Keratinocyte (primary cell): ENCODE data around the gene POLE. TPM values are rescaled to one million over a fixed set of nuclear protein-coding genes. Genes with fewer than 3 reads are reported as not detected.

Source experiments
- DNase-seq: peaks from one replicate; pipeline ENCODE4 v3.0.0-alpha.2; 2011; ENCODE audit warnings: low read depth, missing footprints, low spot score
- FAIRE-seq: peaks from 2 replicates; lab custom pipeline; 2011; peaks lifted over from hg19 to GRCh38; lab: Jason Lieb, UNC
- H2AFZ ChIP-seq: 2 replicates; pipeline ENCODE4 v1.6.0; 2012; ENCODE audit warnings: low read length, control low read depth, inconsistent platforms; ENCODE audit not compliant: control insufficient read depth
- H3K27ac ChIP-seq: 2 replicates; pipeline ENCODE4 v1.5.1; 2011; ENCODE audit warnings: low read length; ENCODE audit not compliant: control insufficient read depth, insufficient read depth
- H3K27me3 ChIP-seq: 3 replicates; pipeline ENCODE4 v1.6.0; 2011; ENCODE audit warnings: low read length; ENCODE audit not compliant: control insufficient read depth, insufficient read depth; ENCODE audit errors: extremely low read depth
- H3K36me3 ChIP-seq, 2 experiments: 2 replicates in 1 of 2; 3 replicates in 1 of 2; pipeline ENCODE4 v1.5.1; 2011; ENCODE audit warnings: low read length in 2 of 2, mild to moderate bottlenecking in 1 of 2; ENCODE audit not compliant: control insufficient read depth in 2 of 2, insufficient read depth in 2 of 2; ENCODE audit errors: extremely low read depth in 1 of 2
- H3K4me1 ChIP-seq: 3 replicates; pipeline ENCODE4 v1.5.1; 2011; ENCODE audit warnings: low read length; ENCODE audit not compliant: control insufficient read depth, insufficient read depth; ENCODE audit errors: extremely low read depth
- H3K4me2 ChIP-seq: 3 replicates; pipeline ENCODE4 v1.6.0; 2011; ENCODE audit warnings: low read depth, low read length; ENCODE audit not compliant: control insufficient read depth, insufficient read depth; ENCODE audit errors: extremely low read depth
- H3K4me3 ChIP-seq, 3 experiments: fragments of 200-600 bp in 1 of 3; sonication (generic) in 1 of 3; 2 replicates in 2 of 3; 3 replicates in 1 of 3; pipeline ENCODE4 v1.5.1; 2011 to 2016; ENCODE audit warnings: low read length in 3 of 3, mild to moderate bottlenecking in 3 of 3, control low read depth in 2 of 3, inconsistent platforms in 1 of 3, low read depth in 1 of 3, mixed read lengths in 1 of 3, mixed run types in 1 of 3, moderate library complexity in 1 of 3; ENCODE audit not compliant: control insufficient read depth in 2 of 3, insufficient read depth in 2 of 3; ENCODE audit errors: extremely low read depth in 1 of 3
- H3K79me2 ChIP-seq: 2 replicates; pipeline ENCODE4 v1.6.0; 2012; ENCODE audit warnings: low read length; ENCODE audit not compliant: control insufficient read depth, insufficient read depth
- H3K9ac ChIP-seq: 3 replicates; pipeline ENCODE4 v1.6.0; 2011; ENCODE audit warnings: low read length; ENCODE audit not compliant: control insufficient read depth, insufficient read depth; ENCODE audit errors: extremely low read depth
- H3K9me1 ChIP-seq: 3 replicates; pipeline ENCODE4 v1.6.0; 2011; ENCODE audit warnings: low read length; ENCODE audit not compliant: control insufficient read depth, insufficient read depth; ENCODE audit errors: extremely low read depth
- H3K9me3 ChIP-seq: 2 replicates; pipeline ENCODE4 v1.5.1; 2012; ENCODE audit warnings: low read depth, low read length; ENCODE audit not compliant: control insufficient read depth
- H4K20me1 ChIP-seq: 3 replicates; pipeline ENCODE4 v1.6.0; 2011; ENCODE audit warnings: low read length; ENCODE audit not compliant: control insufficient read depth, insufficient read depth; ENCODE audit errors: extremely low read depth
- EZH2 ChIP-seq: IDR thresholded peaks from one replicate; pipeline ENCODE4 v1.6.1; 2012; ENCODE audit warnings: inconsistent platforms, mild to moderate bottlenecking, low read length, moderate library complexity
- dilution Hi-C: fragments of 300-500 bp; cut with MboI; formaldehyde crosslinking; loops from one replicate; pipeline ENCODE4 v1.7.0; 2020; ENCODE audit warnings: low sequenced_read_pairs; ENCODE audit not compliant: extremely low pct_ligation_motif_present
- polyA plus RNA-seq, 5 experiments: library from polyadenylated mRNA; depleted of rRNA in 3 of 5; stranded (reverse) in 3 of 5; stranded (forward) in 1 of 5; unstranded in 1 of 5; fragments of >200 nt; gene quantifications; 1 replicate in 1 of 5; 2 replicates in 3 of 5; 3 replicates in 1 of 5; pipeline versions ENCODE4 v1.2.1 to v1.2.3, GENCODE V29; 2011 to 2012; ENCODE audit warnings: missing spikeins in 2 of 5, low read depth in 1 of 5, low replicate concordance in 1 of 5
- TF ChIP-seq, protein P1 (sequence below), 3 experiments: IDR thresholded peaks in 1 of 3; conservative IDR thresholded peaks in 1 of 3; optimal IDR thresholded peaks in 1 of 3; 2 replicates in 2 of 3; 3 replicates in 1 of 3; pipeline versions ENCODE3 to v1.5.1; 2011; ENCODE audit warnings: low read length in 3 of 3, mild to moderate bottlenecking in 3 of 3, moderate library complexity in 2 of 3, control low read depth in 1 of 3, inconsistent platforms in 1 of 3; ENCODE audit not compliant: insufficient read depth in 2 of 3; ENCODE audit errors: extremely low read depth in 1 of 3

POLE gene
- polyA plus RNA-seq, 1 donor (not counting 4 experiments of a cell fraction or from before 2014, with no cell fraction given) = 14.8 TPM

DNA sequence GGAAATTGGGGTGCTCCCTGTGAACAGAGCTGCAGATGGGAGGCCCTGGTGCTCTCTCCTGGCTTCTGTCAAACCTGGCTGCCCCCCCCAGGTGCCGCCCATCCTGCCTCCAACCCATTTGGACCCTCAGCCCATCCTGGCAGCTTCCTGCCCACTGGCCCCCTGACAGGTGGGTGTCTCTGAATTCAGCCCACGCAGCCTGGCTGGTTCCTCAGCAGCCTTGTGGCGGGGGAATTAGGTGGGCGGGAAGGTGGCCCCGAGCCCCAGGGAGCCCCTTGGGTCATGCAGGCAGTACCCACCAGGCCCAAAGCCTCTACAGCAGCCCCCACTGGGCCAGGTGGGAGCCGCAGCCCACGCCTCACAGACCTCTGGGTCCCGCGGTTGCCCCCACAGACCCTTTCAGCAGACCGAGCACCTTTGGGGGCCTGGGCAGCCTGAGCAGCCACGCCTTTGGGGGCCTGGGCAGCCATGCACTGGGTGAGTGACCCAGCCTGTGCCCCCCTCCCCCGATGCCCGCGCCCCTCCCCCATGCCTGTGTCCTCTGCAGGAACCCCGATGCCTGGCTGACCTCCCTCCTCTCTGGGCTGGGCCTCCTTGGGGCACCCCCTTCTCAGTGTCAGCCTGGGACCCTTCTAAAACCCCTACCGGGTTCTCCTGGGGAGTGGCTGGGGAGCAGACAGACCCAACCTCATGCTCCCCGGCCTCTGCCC, 105.6 kb downstream of the POLE start:
- no peak overlapping the region for H3K4me3 ChIP-seq
- H3K79me2 ChIP-seq = no peaks in the 10 kb centered on the region
- DNase-seq (no peak), FAIRE-seq (no peak)
- peaks cover 4 to 11% of the 10 kb centered on the region in 2 experiments for H3K36me3 ChIP-seq
- no peak overlapping the region for H3K4me2 ChIP-seq
- H3K9me1 ChIP-seq = no peaks in the 10 kb centered on the region
- no peaks in the 10 kb centered on the region for H3K27me3 ChIP-seq
- TF ChIP-seq, protein P1, sequence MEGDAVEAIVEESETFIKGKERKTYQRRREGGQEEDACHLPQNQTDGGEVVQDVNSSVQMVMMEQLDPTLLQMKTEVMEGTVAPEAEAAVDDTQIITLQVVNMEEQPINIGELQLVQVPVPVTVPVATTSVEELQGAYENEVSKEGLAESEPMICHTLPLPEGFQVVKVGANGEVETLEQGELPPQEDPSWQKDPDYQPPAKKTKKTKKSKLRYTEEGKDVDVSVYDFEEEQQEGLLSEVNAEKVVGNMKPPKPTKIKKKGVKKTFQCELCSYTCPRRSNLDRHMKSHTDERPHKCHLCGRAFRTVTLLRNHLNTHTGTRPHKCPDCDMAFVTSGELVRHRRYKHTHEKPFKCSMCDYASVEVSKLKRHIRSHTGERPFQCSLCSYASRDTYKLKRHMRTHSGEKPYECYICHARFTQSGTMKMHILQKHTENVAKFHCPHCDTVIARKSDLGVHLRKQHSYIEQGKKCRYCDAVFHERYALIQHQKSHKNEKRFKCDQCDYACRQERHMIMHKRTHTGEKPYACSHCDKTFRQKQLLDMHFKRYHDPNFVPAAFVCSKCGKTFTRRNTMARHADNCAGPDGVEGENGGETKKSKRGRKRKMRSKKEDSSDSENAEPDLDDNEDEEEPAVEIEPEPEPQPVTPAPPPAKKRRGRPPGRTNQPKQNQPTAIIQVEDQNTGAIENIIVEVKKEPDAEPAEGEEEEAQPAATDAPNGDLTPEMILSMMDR (optimal IDR thresholded peaks at IDR 0.05 in 1 of 3, IDR thresholded peaks at IDR 0.05 in 1 of 3, conservative IDR thresholded peaks at IDR 0.05 in 1 of 3; ENCODE audit: extremely low read depth in 1 of 3, insufficient read depth in 2 of 3, low read length in 3 of 3) = no peak
- TF ChIP-seq EZH2 = no peak
- no peaks in the 10 kb centered on the region for H3K9me3 ChIP-seq
- H3K27ac ChIP-seq = no peak overlapping the region
- no peak overlapping the region for H3K9ac ChIP-seq
- no peak overlapping the region for H2AFZ ChIP-seq
- H3K4me1 ChIP-seq = no peaks in the 10 kb centered on the region
- H4K20me1 ChIP-seq = no peaks in the 10 kb centered on the region
- dilution Hi-C loops = no loop called here

DNA sequence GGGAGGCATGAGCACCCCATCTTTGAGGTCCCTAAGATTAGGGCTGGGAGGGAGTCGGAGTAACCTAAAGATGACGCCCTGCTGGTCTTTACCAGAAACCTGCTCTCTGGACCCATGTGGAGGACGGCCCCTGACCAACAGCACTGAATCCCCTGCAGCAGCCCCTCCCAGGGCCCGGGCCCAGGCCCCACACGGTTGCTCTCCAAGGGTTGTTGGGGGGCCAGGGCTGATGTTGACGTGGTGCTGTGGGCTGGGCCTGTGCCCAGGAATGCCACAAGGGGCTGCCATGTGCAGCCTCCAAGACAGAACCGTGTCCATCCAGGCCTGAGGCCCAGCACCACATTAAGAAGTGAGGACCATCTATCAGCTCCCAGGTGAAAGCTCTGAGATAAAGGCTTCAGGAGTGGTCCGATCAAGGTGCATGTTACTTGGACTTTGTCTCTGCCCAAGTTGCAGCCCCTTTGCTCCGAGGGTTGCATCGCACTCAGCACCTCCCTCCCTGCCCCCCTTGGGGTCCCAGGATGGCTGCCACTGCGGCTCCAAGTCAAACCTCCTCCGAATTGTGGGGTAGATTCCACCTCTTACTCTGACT, 106.3 kb downstream of the POLE start:
- DNase-seq = no peak
- Histone ChIP-seq H3K79me2 (no peaks in the 10 kb centered on the region), H3K36me3 (peaks cover 4 to 12% of the 10 kb centered on the region in 2 experiments)

More for the DNA sequence above, 106.3 kb downstream of the POLE start:
- H3K4me1 ChIP-seq = no peaks in the 10 kb centered on the region
- H3K9me1 ChIP-seq = no peaks in the 10 kb centered on the region
- no peak overlapping the region for H2AFZ ChIP-seq
- no peak for FAIRE-seq
- H3K4me3 ChIP-seq = no peak overlapping the region
- H3K9ac ChIP-seq = no peak overlapping the region
- TF ChIP-seq EZH2 = no peak
- TF ChIP-seq, protein P1 (optimal IDR thresholded peaks at IDR 0.05 in 1 of 3, IDR thresholded peaks at IDR 0.05 in 1 of 3, conservative IDR thresholded peaks at IDR 0.05 in 1 of 3; ENCODE audit: extremely low read depth in 1 of 3, insufficient read depth in 2 of 3, low read length in 3 of 3) = no peak
- no peaks in the 10 kb centered on the region for H3K27me3 ChIP-seq
- no peak overlapping the region for H3K27ac ChIP-seq
- no peaks in the 10 kb centered on the region for H4K20me1 ChIP-seq
- no peak overlapping the region for H3K4me2 ChIP-seq
- dilution Hi-C loops = no loop called here
- H3K9me3 ChIP-seq = no peaks in the 10 kb centered on the region
